ENCODE measurements around the gene GREB1. TPM values are rescaled to one million over a fixed set of nuclear protein-coding genes. Genes with fewer than 3 reads are reported as not detected.

GREB1 gene
- total RNA-seq, 1 donor from 2014 or later: 30.8 TPM

GRCh38 chr2:11534071-11534745, 363 bp downstream of the GREB1 start:
- H3K4me3 Mint-ChIP-seq: no peak overlapping the region
- no peak overlapping the region for H3K27ac ChIP-seq
- peaks cover 41% of the 10 kb centered on the region for H3K79me2 ChIP-seq (ENCODE audit: low read depth)
- no peaks in the 10 kb centered on the region for H3K9me3 ChIP-seq (ENCODE audit: low read depth)
- H3K4me1 Mint-ChIP-seq: peaks cover 48% of the 10 kb centered on the region
- H3K27ac Mint-ChIP-seq: peak overlapping the region; percentile 44
- TF ChIP-seq EZH2 (IDR thresholded peaks at IDR 0.05): no peak
- no peak for TF ChIP-seq EZH2phosphoT487 (IDR thresholded peaks at IDR 0.05)
- H4K20me1 ChIP-seq (ENCODE audit: low read depth): peaks cover 61% of the 10 kb centered on the region
- DNase-seq (ENCODE audit: low spot score): no peak
- no peaks in the 10 kb centered on the region for H3K36me3 ChIP-seq
- H3K27me3 Mint-ChIP-seq (ENCODE audit: insufficient read depth, low read depth): no peaks in the 10 kb centered on the region
- no peaks in the 10 kb centered on the region for H3K9me3 Mint-ChIP-seq
- H2AFZ ChIP-seq (replicated peaks): no peak overlapping the region
- no peak overlapping the region for H3K4me2 ChIP-seq
- H3K36me3 Mint-ChIP-seq: peaks cover 41% of the 10 kb centered on the region
- no peak overlapping the region for H3K9ac ChIP-seq
- H3K4me1 ChIP-seq: peaks cover 8% of the 10 kb centered on the region
- no peak overlapping the region for H3K4me3 ChIP-seq
- no peaks in the 10 kb centered on the region for H3K27me3 ChIP-seq
- H3F3A ChIP-seq (ENCODE audit: low read depth): peaks cover 6% of the 10 kb centered on the region

DNA sequence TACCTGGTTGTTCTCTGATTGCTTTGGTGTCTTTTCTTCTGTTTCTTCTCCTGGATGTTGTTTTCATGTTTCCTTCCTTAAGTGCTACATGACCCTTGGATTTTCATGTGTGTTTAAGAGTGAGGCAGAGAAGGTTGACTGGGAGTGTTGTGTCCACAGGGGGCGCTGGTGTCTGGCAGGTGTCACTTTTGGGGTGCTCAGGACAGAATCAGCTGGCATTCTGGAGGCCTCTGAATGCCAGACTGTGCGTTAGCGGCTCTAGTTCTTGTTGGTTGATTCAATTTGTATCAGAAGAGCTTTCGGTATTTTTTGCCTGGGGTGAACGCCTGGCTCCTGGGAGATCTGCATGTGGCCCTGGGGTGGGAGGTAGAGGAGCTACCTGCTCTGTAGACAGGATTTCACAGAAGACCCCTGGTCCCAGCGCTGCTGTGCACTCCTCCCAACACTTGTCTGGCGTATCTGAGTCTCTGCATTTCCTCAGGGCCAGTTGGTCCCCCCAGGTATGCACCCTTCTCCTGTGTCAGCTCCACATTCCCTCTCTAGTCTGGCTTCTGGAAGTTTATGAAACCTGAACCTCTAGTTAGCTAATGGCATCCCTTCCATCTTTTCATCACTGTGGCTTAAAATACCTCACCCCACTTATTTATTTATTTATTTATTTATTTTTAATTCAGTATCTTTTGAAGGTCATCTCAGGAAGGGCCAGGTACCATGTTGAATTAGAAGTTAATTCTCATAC, 1.1 kb downstream of the GREB1 start:
- Histone ChIP-seq H3K36me3 (no peaks in the 10 kb centered on the region), H3K4me2 (no peak overlapping the region), H3K27me3 (no peaks in the 10 kb centered on the region), H3K79me2 (ENCODE audit: low read depth) (peaks cover 36% of the 10 kb centered on the region), H2AFZ (replicated peaks) (no peak overlapping the region), H3K4me1 (peaks cover 15% of the 10 kb centered on the region), H3K4me3 (no peak overlapping the region), H3K27ac (no peak overlapping the region), H3F3A (ENCODE audit: low read depth) (peaks cover 13% of the 10 kb centered on the region), H4K20me1 (ENCODE audit: low read depth) (peaks cover 68% of the 10 kb centered on the region), H3K9ac (no peak overlapping the region), H3K9me3 (ENCODE audit: low read depth) (no peaks in the 10 kb centered on the region)
- Mint-ChIP-seq H3K27me3 (ENCODE audit: insufficient read depth, low read depth) (no peaks in the 10 kb centered on the region), H3K36me3 (peaks cover 40% of the 10 kb centered on the region), H3K4me1 (peaks cover 55% of the 10 kb centered on the region), H3K9me3 (no peaks in the 10 kb centered on the region), H3K27ac (peak overlapping the region; percentile 30), H3K4me3 (no peak overlapping the region)
- TF ChIP-seq EZH2phosphoT487 (IDR thresholded peaks at IDR 0.05): no peak
- peak; percentile 61 for TF ChIP-seq CTCF (IDR thresholded peaks at IDR 0.05)
- peak; percentile 34 for DNase-seq (ENCODE audit: low spot score)

DNA sequence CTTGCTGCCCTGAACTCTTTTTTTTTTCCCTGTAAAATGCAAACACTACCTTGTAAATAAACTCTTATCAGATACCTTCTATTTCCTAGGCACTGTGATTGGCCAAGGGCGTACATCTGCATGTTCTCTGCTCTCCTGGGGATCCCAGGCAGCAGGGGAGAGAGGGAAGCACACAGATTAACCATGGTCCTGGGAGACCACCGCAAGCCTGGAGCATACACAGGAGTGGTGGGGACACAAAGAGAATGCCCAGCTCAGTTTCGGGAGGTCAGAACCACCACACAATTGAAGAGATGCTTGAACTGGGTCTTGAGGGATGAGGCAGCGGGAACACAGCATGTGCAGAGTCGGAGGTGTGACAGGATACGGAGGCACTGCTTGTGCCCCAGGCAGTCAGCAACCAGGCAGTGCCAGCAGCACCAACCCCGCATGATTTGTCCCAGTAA, 2.1 kb downstream of the GREB1 start:
- no peak overlapping the region for H3K4me2 ChIP-seq
- peaks cover 62% of the 10 kb centered on the region for H3K4me1 Mint-ChIP-seq
- DNase-seq (ENCODE audit: low spot score): no peak
- H3K36me3 Mint-ChIP-seq: peaks cover 43% of the 10 kb centered on the region
- no peak overlapping the region for H3K27ac ChIP-seq
- H3K27ac Mint-ChIP-seq: peak overlapping the region; percentile 10
- H3K4me3 ChIP-seq: no peak overlapping the region
- H3K79me2 ChIP-seq (ENCODE audit: low read depth): peaks cover 42% of the 10 kb centered on the region
- H3K9ac ChIP-seq: no peak overlapping the region
- no peak overlapping the region for H3K4me3 Mint-ChIP-seq
- H3K36me3 ChIP-seq: no peaks in the 10 kb centered on the region
- TF ChIP-seq EZH2phosphoT487 (IDR thresholded peaks at IDR 0.05) (no peak), CTCF (IDR thresholded peaks at IDR 0.05) (no peak), EZH2 (IDR thresholded peaks at IDR 0.05) (no peak)
- H3K4me1 ChIP-seq: peaks cover 25% of the 10 kb centered on the region
- H3F3A ChIP-seq (ENCODE audit: low read depth): peaks cover 20% of the 10 kb centered on the region
- H3K9me3 Mint-ChIP-seq: no peaks in the 10 kb centered on the region
- H2AFZ ChIP-seq (replicated peaks): no peak overlapping the region
- H3K9me3 ChIP-seq (ENCODE audit: low read depth): no peaks in the 10 kb centered on the region
- no peaks in the 10 kb centered on the region for H3K27me3 Mint-ChIP-seq (ENCODE audit: insufficient read depth, low read depth)
- H3K27me3 ChIP-seq: no peaks in the 10 kb centered on the region
- H4K20me1 ChIP-seq (ENCODE audit: low read depth): peaks cover 78% of the 10 kb centered on the region

- H3K9me3 ChIP-seq (ENCODE audit: low read depth): no peaks in the 10 kb centered on the region
- no peak overlapping the region for H3K9ac ChIP-seq
- H4K20me1 ChIP-seq (ENCODE audit: low read depth): peaks cover 83% of the 10 kb centered on the region
- no peak for TF ChIP-seq CTCF (IDR thresholded peaks at IDR 0.05)
- no peak for TF ChIP-seq EZH2 (IDR thresholded peaks at IDR 0.05)
- TF ChIP-seq EZH2phosphoT487 (IDR thresholded peaks at IDR 0.05): no peak
- no peak overlapping the region for H3K4me2 ChIP-seq
- peaks cover 45% of the 10 kb centered on the region for H3K4me1 ChIP-seq
- DNase-seq (ENCODE audit: low spot score): no peak
- Mint-ChIP-seq H3K9me3 (no peaks in the 10 kb centered on the region), H3K4me3 (no peak overlapping the region), H3K27ac (no peak overlapping the region), H3K36me3 (peaks cover 31% of the 10 kb centered on the region), H3K27me3 (ENCODE audit: insufficient read depth, low read depth) (no peaks in the 10 kb centered on the region), H3K4me1 (peaks cover 70% of the 10 kb centered on the region)
- peaks cover 39% of the 10 kb centered on the region for H3F3A ChIP-seq (ENCODE audit: low read depth)
- no peaks in the 10 kb centered on the region for H3K27me3 ChIP-seq
- no peak overlapping the region for H3K27ac ChIP-seq
- no peak overlapping the region for H2AFZ ChIP-seq (replicated peaks)
- H3K79me2 ChIP-seq (ENCODE audit: low read depth): peaks cover 50% of the 10 kb centered on the region
- H3K36me3 ChIP-seq: no peaks in the 10 kb centered on the region
- no peak overlapping the region for H3K4me3 ChIP-seq
Observed at GRCh38 chr2:11537951-11538350, 4.1 kb downstream of the GREB1 start.
